GM18873 (cell line): ENCODE results near the gene MPRIP.

Experiments
- ATAC-seq: cut with Tn5 transposase; IDR thresholded peaks from one replicate; pipeline ENCODE4 v1.9.1; 2021; ENCODE audit warnings: mild to moderate bottlenecking, moderate library complexity, moderate number of reproducible peaks; ENCODE audit not compliant: unreplicated experiment, low FRiP score

MPRIP gene

GRCh38 chr17:17104494-17104893 lies 62.2 kb downstream of the MPRIP start:
- ATAC-seq: no peak

GRCh38 chr17:17105976-17106375 lies 63.7 kb downstream of the MPRIP start:
- ATAC-seq: no peak

GRCh38 chr17:17106756-17107155 lies 64.5 kb downstream of the MPRIP start:
- ATAC-seq: no peak

- ATAC-seq: no peak
Observed at GRCh38 chr17:17107281-17107680, 65.0 kb downstream of the MPRIP start.

- ATAC-seq: no peak
Observed at GRCh38 chr17:17107891-17108431, 65.7 kb downstream of the MPRIP start.

- ATAC-seq: no peak
Observed at GRCh38 chr17:17108451-17109049, 66.3 kb downstream of the MPRIP start.

- ATAC-seq: no peak
Observed at GRCh38 chr17:17109256-17109655, 67.0 kb downstream of the MPRIP start.

- ATAC-seq: no peak
Observed at GRCh38 chr17:17109907-17110306, 67.7 kb downstream of the MPRIP start.

- no peak for ATAC-seq
Observed at GRCh38 chr17:17110520-17110919, 68.3 kb downstream of the MPRIP start.

- ATAC-seq: no peak
Observed at GRCh38 chr17:17111401-17112393, 69.4 kb downstream of the MPRIP start.

- no peak for ATAC-seq
Observed at GRCh38 chr17:17112628-17113200, 70.5 kb downstream of the MPRIP start.

- no peak for ATAC-seq
Observed at GRCh38 chr17:17114592-17115225, 72.5 kb downstream of the MPRIP start.

- no peak for ATAC-seq
Observed at GRCh38 chr17:17115620-17116019, 73.4 kb downstream of the MPRIP start.

- no peak for ATAC-seq
Observed at GRCh38 chr17:17116406-17116805, 74.1 kb downstream of the MPRIP start.

GRCh38 chr17:17117923-17118322 lies 75.7 kb downstream of the MPRIP start:
- no peak for ATAC-seq

- no peak for ATAC-seq
Observed at GRCh38 chr17:17118399-17118798, 76.1 kb downstream of the MPRIP start.

GRCh38 chr17:17119106-17119505 lies 76.8 kb downstream of the MPRIP start:
- no peak for ATAC-seq

- ATAC-seq: no peak
Observed at GRCh38 chr17:17119533-17119932, 77.3 kb downstream of the MPRIP start.

- no peak for ATAC-seq
Observed at GRCh38 chr17:17120294-17120693, 78.0 kb downstream of the MPRIP start.

- ATAC-seq: no peak
Observed at GRCh38 chr17:17120701-17121100, 78.4 kb downstream of the MPRIP start.

- no peak for ATAC-seq
Observed at GRCh38 chr17:17121162-17121561, 78.9 kb downstream of the MPRIP start.
